Measurements from ENCODE around the gene RGS17. TPM values are rescaled to one million over a fixed set of nuclear protein-coding genes. Genes with fewer than 3 reads are reported as not detected.
A peak's percentile ranks its signal among the peaks of the same experiment; 100 is the strongest.

RGS17 gene
- total and polyA plus RNA-seq, 2 of the 13 experiments (the other 11 are each of a cell fraction or from before 2014, with no cell fraction given): 0.04 TPM; not detected in 1

DNA sequence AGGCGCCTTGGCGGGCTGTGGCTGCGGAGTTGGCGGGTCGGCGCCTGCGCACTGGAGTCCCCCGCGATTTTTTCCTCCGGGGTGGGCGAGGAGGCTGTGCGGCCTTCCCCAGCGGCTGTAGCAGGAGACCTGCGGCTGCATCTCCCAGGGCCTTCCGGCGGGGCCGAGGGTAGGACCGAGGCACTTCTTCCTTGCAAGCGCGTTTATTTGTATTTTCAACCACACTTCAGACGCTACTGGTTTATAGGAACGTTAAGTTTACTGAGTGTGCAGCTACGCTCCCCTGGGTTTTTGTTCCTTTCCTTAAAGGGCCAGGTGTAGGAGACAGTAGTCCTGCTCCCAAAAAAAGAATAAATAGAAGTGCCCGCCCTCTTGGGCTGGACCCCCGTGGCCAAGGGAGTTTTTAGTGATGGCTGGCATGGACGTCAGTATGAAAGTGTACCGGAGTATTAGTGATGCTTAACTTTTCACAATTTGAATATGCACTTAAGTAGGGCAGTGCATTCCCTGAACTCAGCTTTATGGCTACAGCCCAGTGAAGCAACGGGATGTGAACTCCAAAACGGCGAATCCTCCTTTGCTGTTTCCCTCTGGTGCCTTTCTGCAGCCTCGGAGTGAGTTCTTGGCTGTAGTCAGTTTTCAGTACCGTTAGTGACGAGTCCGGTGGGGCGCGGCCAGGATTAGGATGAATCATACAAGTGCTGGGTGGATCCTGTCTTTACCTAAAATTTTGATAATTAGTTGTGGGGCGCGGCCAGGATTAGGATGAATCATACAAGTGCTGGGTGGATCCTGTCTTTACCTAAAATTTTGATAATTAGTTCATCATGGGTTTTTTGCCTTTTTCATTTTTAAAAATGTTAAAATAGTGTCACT lies 147.2 kb downstream of the RGS17 start (continued):
- peak; percentile 25; the same call in 1 of the 2 replicates for TF ChIP-seq ZNF367 (CRISPR knock-in tag; IDR thresholded peaks at IDR 0.05; ENCODE audit: borderline replicate concordance)
- no peak; the same call in 1 of the 2 replicates for TF ChIP-seq SP4 (CRISPR knock-in tag; IDR thresholded peaks at IDR 0.05)
- TF ChIP-seq, protein P1, sequence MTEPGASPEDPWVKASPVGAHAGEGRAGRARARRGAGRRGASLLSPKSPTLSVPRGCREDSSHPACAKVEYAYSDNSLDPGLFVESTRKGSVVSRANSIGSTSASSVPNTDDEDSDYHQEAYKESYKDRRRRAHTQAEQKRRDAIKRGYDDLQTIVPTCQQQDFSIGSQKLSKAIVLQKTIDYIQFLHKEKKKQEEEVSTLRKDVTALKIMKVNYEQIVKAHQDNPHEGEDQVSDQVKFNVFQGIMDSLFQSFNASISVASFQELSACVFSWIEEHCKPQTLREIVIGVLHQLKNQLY (CRISPR knock-in tag; IDR thresholded peaks at IDR 0.05): no peak
- no peak for TF ChIP-seq AGO2 (optimal IDR thresholded peaks at IDR 0.05; ENCODE audit: low read depth, low read length)
- peak; percentile 28; the same call in 1 of the 2 replicates for TF ChIP-seq ESRRA (CRISPR knock-in tag; IDR thresholded peaks at IDR 0.05; ENCODE audit: low read depth)
- no peak for TF ChIP-seq CREM (IDR thresholded peaks at IDR 0.05)
- no peak for TF ChIP-seq CREM (CRISPR knock-in tag; IDR thresholded peaks at IDR 0.05)
- no peak for TF ChIP-seq ZNF747 (CRISPR knock-in tag; IDR thresholded peaks at IDR 0.05; ENCODE audit: borderline replicate concordance)
- TF ChIP-seq, protein P2, sequence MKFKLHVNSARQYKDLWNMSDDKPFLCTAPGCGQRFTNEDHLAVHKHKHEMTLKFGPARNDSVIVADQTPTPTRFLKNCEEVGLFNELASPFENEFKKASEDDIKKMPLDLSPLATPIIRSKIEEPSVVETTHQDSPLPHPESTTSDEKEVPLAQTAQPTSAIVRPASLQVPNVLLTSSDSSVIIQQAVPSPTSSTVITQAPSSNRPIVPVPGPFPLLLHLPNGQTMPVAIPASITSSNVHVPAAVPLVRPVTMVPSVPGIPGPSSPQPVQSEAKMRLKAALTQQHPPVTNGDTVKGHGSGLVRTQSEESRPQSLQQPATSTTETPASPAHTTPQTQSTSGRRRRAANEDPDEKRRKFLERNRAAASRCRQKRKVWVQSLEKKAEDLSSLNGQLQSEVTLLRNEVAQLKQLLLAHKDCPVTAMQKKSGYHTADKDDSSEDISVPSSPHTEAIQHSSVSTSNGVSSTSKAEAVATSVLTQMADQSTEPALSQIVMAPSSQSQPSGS (CRISPR knock-in tag; IDR thresholded peaks at IDR 0.05): 0 out of 2 replicates have a peak, but pooled peaks have one; percentile 7
- TF ChIP-seq, protein P3, sequence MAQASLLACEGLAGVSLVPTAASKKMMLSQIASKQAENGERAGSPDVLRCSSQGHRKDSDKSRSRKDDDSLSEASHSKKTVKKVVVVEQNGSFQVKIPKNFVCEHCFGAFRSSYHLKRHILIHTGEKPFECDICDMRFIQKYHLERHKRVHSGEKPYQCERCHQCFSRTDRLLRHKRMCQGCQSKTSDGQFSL (CRISPR knock-in tag; IDR thresholded peaks at IDR 0.05): no peak
- no peak for TF ChIP-seq HMG20A (CRISPR knock-in tag; IDR thresholded peaks at IDR 0.05; ENCODE audit: borderline replicate concordance)
- TF ChIP-seq ZNF552 (CRISPR knock-in tag; IDR thresholded peaks at IDR 0.05; ENCODE audit: borderline replicate concordance): no peak; the same call in 1 of the 2 replicates
- TF ChIP-seq, protein P4, sequence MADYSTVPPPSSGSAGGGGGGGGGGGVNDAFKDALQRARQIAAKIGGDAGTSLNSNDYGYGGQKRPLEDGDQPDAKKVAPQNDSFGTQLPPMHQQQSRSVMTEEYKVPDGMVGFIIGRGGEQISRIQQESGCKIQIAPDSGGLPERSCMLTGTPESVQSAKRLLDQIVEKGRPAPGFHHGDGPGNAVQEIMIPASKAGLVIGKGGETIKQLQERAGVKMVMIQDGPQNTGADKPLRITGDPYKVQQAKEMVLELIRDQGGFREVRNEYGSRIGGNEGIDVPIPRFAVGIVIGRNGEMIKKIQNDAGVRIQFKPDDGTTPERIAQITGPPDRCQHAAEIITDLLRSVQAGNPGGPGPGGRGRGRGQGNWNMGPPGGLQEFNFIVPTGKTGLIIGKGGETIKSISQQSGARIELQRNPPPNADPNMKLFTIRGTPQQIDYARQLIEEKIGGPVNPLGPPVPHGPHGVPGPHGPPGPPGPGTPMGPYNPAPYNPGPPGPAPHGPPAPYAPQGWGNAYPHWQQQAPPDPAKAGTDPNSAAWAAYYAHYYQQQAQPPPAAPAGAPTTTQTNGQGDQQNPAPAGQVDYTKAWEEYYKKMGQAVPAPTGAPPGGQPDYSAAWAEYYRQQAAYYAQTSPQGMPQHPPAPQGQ (CRISPR knock-in tag; IDR thresholded peaks at IDR 0.05; ENCODE audit: borderline replicate concordance): no peak
- TF ChIP-seq TAF15 (IDR thresholded peaks at IDR 0.05; ENCODE audit: low read depth, low read length, poor library complexity, severe bottlenecking): no peak
- TF ChIP-seq KDM1A (CRISPR knock-in tag; IDR thresholded peaks at IDR 0.05): no peak
- TF ChIP-seq, protein P5, sequence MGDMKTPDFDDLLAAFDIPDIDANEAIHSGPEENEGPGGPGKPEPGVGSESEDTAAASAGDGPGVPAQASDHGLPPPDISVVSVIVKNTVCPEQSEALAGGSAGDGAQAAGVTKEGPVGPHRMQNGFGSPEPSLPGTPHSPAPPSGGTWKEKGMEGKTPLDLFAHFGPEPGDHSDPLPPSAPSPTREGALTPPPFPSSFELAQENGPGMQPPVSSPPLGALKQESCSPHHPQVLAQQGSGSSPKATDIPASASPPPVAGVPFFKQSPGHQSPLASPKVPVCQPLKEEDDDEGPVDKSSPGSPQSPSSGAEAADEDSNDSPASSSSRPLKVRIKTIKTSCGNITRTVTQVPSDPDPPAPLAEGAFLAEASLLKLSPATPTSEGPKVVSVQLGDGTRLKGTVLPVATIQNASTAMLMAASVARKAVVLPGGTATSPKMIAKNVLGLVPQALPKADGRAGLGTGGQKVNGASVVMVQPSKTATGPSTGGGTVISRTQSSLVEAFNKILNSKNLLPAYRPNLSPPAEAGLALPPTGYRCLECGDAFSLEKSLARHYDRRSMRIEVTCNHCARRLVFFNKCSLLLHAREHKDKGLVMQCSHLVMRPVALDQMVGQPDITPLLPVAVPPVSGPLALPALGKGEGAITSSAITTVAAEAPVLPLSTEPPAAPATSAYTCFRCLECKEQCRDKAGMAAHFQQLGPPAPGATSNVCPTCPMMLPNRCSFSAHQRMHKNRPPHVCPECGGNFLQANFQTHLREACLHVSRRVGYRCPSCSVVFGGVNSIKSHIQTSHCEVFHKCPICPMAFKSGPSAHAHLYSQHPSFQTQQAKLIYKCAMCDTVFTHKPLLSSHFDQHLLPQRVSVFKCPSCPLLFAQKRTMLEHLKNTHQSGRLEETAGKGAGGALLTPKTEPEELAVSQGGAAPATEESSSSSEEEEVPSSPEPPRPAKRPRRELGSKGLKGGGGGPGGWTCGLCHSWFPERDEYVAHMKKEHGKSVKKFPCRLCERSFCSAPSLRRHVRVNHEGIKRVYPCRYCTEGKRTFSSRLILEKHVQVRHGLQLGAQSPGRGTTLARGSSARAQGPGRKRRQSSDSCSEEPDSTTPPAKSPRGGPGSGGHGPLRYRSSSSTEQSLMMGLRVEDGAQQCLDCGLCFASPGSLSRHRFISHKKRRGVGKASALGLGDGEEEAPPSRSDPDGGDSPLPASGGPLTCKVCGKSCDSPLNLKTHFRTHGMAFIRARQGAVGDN (CRISPR knock-in tag; IDR thresholded peaks at IDR 0.05): peak; percentile 78
- TF ChIP-seq SOX5 (CRISPR knock-in tag; IDR thresholded peaks at IDR 0.05; ENCODE audit: borderline replicate concordance): no peak
- peak; percentile 89 for TF ChIP-seq ZNF317 (CRISPR knock-in tag; IDR thresholded peaks at IDR 0.05)
- no peak for TF ChIP-seq IRF2 (CRISPR knock-in tag; IDR thresholded peaks at IDR 0.05)
